Measurements from ENCODE around the gene MXI1. TPM values are rescaled to one million over a fixed set of nuclear protein-coding genes. Genes with fewer than 3 reads are reported as not detected.

Gene MXI1
- total RNA-seq, 1 donor, result 8.2 TPM

GRCh38 chr10:110220398-110220797, 13.0 kb downstream of the MXI1 start:
- H3K4me3 ChIP-seq (ENCODE audit: low read depth, low read length), result no peak overlapping the region
- no peak for TF ChIP-seq CTCF (IDR thresholded peaks at IDR 0.05; ENCODE audit: insufficient read depth, low read depth, low read length)
- DNase-seq (ENCODE audit: low read depth), result no peak

- H3K4me3 ChIP-seq (ENCODE audit: low read depth, low read length), result peak overlapping the region; percentile 62
- TF ChIP-seq CTCF (IDR thresholded peaks at IDR 0.05; ENCODE audit: insufficient read depth, low read depth, low read length), result no peak
- no peak for DNase-seq (ENCODE audit: low read depth)
These were observed 13.8 kb downstream of the MXI1 start for GRCh38 chr10:110221044-110221720.

- DNase-seq (ENCODE audit: low read depth), result peak; percentile 93
- TF ChIP-seq CTCF (IDR thresholded peaks at IDR 0.05; ENCODE audit: insufficient read depth, low read depth, low read length), result peak; percentile 43
- H3K4me3 ChIP-seq (ENCODE audit: low read depth, low read length), result peak overlapping the region; percentile 62
These were observed 14.4 kb downstream of the MXI1 start for GRCh38 chr10:110221721-110222261.

GRCh38 chr10:110222641-110223297, 15.4 kb downstream of the MXI1 start:
- no peak for TF ChIP-seq CTCF (IDR thresholded peaks at IDR 0.05; ENCODE audit: insufficient read depth, low read depth, low read length)
- no peak for DNase-seq (ENCODE audit: low read depth)
- no peak overlapping the region for H3K4me3 ChIP-seq (ENCODE audit: low read depth, low read length)

- no peak overlapping the region for H3K4me3 ChIP-seq (ENCODE audit: low read depth, low read length)
- TF ChIP-seq CTCF (IDR thresholded peaks at IDR 0.05; ENCODE audit: insufficient read depth, low read depth, low read length), result no peak
- DNase-seq (ENCODE audit: low read depth), result no peak
These were observed 16.0 kb downstream of the MXI1 start for GRCh38 chr10:110223298-110223925.

GRCh38 chr10:110224992-110225391, 17.6 kb downstream of the MXI1 start:
- peak overlapping the region; percentile 75 for H3K4me3 ChIP-seq (ENCODE audit: low read depth, low read length)
- TF ChIP-seq CTCF (IDR thresholded peaks at IDR 0.05; ENCODE audit: insufficient read depth, low read depth, low read length), result no peak
- DNase-seq (ENCODE audit: low read depth), result no peak
